ENCODE measurements around the gene FTL.

- TF ChIP-seq CTCF (conservative IDR thresholded peaks at IDR 0.05; ENCODE audit: low read depth, low read length) (no peak), EZH2 (IDR thresholded peaks at IDR 0.05; ENCODE audit: borderline replicate concordance, low read depth, low read length, poor library complexity, severe bottlenecking) (no peak)
Measured at GRCh38 chr19:49014123-49014869, 49.2 kb downstream of the FTL start.
